H9 (cell line): Measurements from ENCODE around the gene GPHA2. TPM values are rescaled to one million over a fixed set of nuclear protein-coding genes. Genes with fewer than 3 reads are reported as not detected.

ENCODE experiments used
- DNase-seq: peaks from one replicate; pipeline ENCODE4 v3.0.0-alpha.2; 2017
- H2AFZ ChIP-seq: one replicate; pipeline ENCODE4 v1.6.1; 2013; ENCODE audit warnings: mild to moderate bottlenecking, low read length, control low read depth, moderate library complexity
- H2AK5ac ChIP-seq: 2 replicates; pipeline ENCODE4 v1.6.1; 2013; ENCODE audit warnings: low read length, control low read depth, mixed read lengths; ENCODE audit not compliant: insufficient read length
- H2BK120ac ChIP-seq: one replicate; pipeline ENCODE4 v1.6.1; 2013; ENCODE audit warnings: low read depth, mild to moderate bottlenecking, low read length, control low read depth, inconsistent platforms; ENCODE audit not compliant: poor library complexity, severe bottlenecking
- H2BK12ac ChIP-seq: 2 replicates; pipeline ENCODE4 v1.6.1; 2013; ENCODE audit warnings: low read length, control low read depth, mixed read lengths, low read depth; ENCODE audit not compliant: insufficient read length
- H2BK15ac ChIP-seq: 2 replicates; pipeline ENCODE4 v1.6.1; 2013; ENCODE audit warnings: low read depth, low read length, control low read depth
- H2BK20ac ChIP-seq: one replicate; pipeline ENCODE4 v1.6.1; 2013; ENCODE audit warnings: low read depth, mild to moderate bottlenecking, low read length, control low read depth, inconsistent platforms; ENCODE audit not compliant: poor library complexity, severe bottlenecking
- H2BK5ac ChIP-seq: 2 replicates; pipeline ENCODE4 v1.6.1; 2013; ENCODE audit warnings: low read length, control low read depth, mixed read lengths; ENCODE audit not compliant: insufficient read length
- H3K14ac ChIP-seq: 2 replicates; pipeline ENCODE4 v1.6.1; 2013; ENCODE audit warnings: low read length, control low read depth; ENCODE audit not compliant: insufficient read depth
- H3K18ac ChIP-seq: 2 replicates; pipeline ENCODE4 v1.6.1; 2013; ENCODE audit warnings: low read depth, mild to moderate bottlenecking, mixed read lengths, low read length, control low read depth; ENCODE audit not compliant: insufficient read length
- H3K23ac ChIP-seq: 2 replicates; pipeline ENCODE4 v1.6.1; 2013; ENCODE audit warnings: low read length, control low read depth, mixed read lengths, low read depth; ENCODE audit not compliant: insufficient read length
- H3K23me2 ChIP-seq: 2 replicates; pipeline ENCODE4 v1.6.1; 2013; ENCODE audit warnings: low read depth, mild to moderate bottlenecking, mixed read lengths, low read length, control low read depth; ENCODE audit not compliant: insufficient read length, poor library complexity, severe bottlenecking
- H3K27ac ChIP-seq: 2 replicates; pipeline ENCODE4 v1.5.1; 2013; ENCODE audit warnings: low read length, control low read depth, mixed read lengths, low read depth; ENCODE audit not compliant: insufficient read length
- H3K27me3 ChIP-seq: 2 replicates; pipeline ENCODE4 v1.6.1; 2013; ENCODE audit warnings: low read length, control low read depth, inconsistent platforms; ENCODE audit not compliant: insufficient read depth
- H3K4ac ChIP-seq: 2 replicates; pipeline ENCODE4 v1.6.1; 2013; ENCODE audit warnings: low read depth, mild to moderate bottlenecking, control low read depth, inconsistent platforms, low read length, moderate library complexity
- H3K4me1 ChIP-seq: 2 replicates; pipeline ENCODE4 v1.6.1; 2013; ENCODE audit warnings: low read length, control low read depth, inconsistent platforms; ENCODE audit not compliant: insufficient read depth
- H3K4me2 ChIP-seq: 2 replicates; pipeline ENCODE4 v1.6.1; 2013; ENCODE audit warnings: low read length, control low read depth, mixed read lengths; ENCODE audit not compliant: insufficient read length, insufficient read depth
- H3K56ac ChIP-seq: 2 replicates; pipeline ENCODE4 v1.6.1; 2013; ENCODE audit warnings: low read depth, mild to moderate bottlenecking, mixed read lengths, low read length, control low read depth; ENCODE audit not compliant: insufficient read length
- H3K79me1 ChIP-seq: 2 replicates; pipeline ENCODE4 v1.6.1; 2013; ENCODE audit warnings: low read depth, mild to moderate bottlenecking, moderate library complexity, low read length, control low read depth, inconsistent platforms; ENCODE audit not compliant: insufficient read depth, poor library complexity, severe bottlenecking
- H3K79me2 ChIP-seq: 2 replicates; pipeline ENCODE4 v1.6.1; 2013; ENCODE audit warnings: low read length, control low read depth, inconsistent platforms; ENCODE audit not compliant: insufficient read depth
- H3K9ac ChIP-seq: 2 replicates; pipeline ENCODE4 v1.6.1; 2013; ENCODE audit warnings: low read length, control low read depth, mixed read lengths; ENCODE audit not compliant: insufficient read length; ENCODE audit errors: extremely low read depth
- H3K9me3 ChIP-seq: one replicate; pipeline ENCODE4 v1.6.1; 2013; ENCODE audit warnings: low read depth, low read length, inconsistent platforms; ENCODE audit not compliant: control insufficient read depth
- H3T11ph ChIP-seq: one replicate; pipeline ENCODE4 v1.6.1; 2013; ENCODE audit warnings: mild to moderate bottlenecking, low read length, control low read depth, inconsistent platforms
- H4K20me1 ChIP-seq: one replicate; pipeline ENCODE4 v1.6.1; 2013; ENCODE audit not compliant: control insufficient read depth, insufficient read length, insufficient read depth
- H4K5ac ChIP-seq: 2 replicates; pipeline ENCODE4 v1.6.1; 2013; ENCODE audit warnings: low read depth, mild to moderate bottlenecking, mixed read lengths, low read length, control low read depth; ENCODE audit not compliant: insufficient read length
- H4K8ac ChIP-seq: replicated peaks from 2 replicates; pipeline ENCODE4 v1.6.1; 2013; ENCODE audit warnings: low read length, control low read depth, mixed read lengths, low read depth; ENCODE audit not compliant: insufficient read length
- H4K91ac ChIP-seq: 2 replicates; pipeline ENCODE4 v1.6.1; 2013; ENCODE audit warnings: low read depth, mild to moderate bottlenecking, moderate library complexity, mixed read lengths, low read length, control low read depth; ENCODE audit not compliant: insufficient read length
- H3K27ac Mint-ChIP-seq, 3 experiments: 2 replicates in 2 of 3; 3 replicates in 1 of 3; pipeline ENCODE4 v1.8.0; 2020 to 2021; ENCODE audit warnings: mixed read lengths in 3 of 3, mild to moderate bottlenecking in 1 of 3, moderate library complexity in 1 of 3
- H3K27me3 Mint-ChIP-seq: 2 replicates; pipeline ENCODE4 v1.8.0; 2021; ENCODE audit warnings: low read depth, mild to moderate bottlenecking, moderate library complexity, mixed read lengths
- H3K36me3 Mint-ChIP-seq, 3 experiments: 2 replicates in 2 of 3; 3 replicates in 1 of 3; pipeline ENCODE4 v1.8.0; 2020 to 2021; ENCODE audit warnings: low read depth in 3 of 3, mixed read lengths in 3 of 3; ENCODE audit not compliant: insufficient read depth in 1 of 3
- H3K4me1 Mint-ChIP-seq, 2 experiments: 2 replicates each; pipeline ENCODE4 v1.8.0; 2020; ENCODE audit warnings: mixed read lengths in 2 of 2
- H3K4me3 Mint-ChIP-seq, 2 experiments: 2 replicates in 1 of 2; 3 replicates in 1 of 2; pipeline ENCODE4 v1.8.0; 2020 to 2021; ENCODE audit warnings: mild to moderate bottlenecking in 2 of 2, mixed read lengths in 2 of 2, moderate library complexity in 1 of 2
- H3K9me3 Mint-ChIP-seq, 2 experiments: 2 replicates in 1 of 2; 3 replicates in 1 of 2; pipeline ENCODE4 v1.8.0; 2020; ENCODE audit warnings: mild to moderate bottlenecking in 2 of 2, mixed read lengths in 2 of 2, moderate library complexity in 1 of 2
- WGBS: extraction: QIAGEN DNeasy Blood & Tissue Kit; methylation state at CpG from one replicate; pipeline ENCODE4 v1.1.7; 2013; ENCODE audit warnings: missing lambda C conversion rate, low lambda C conversion rate, mixed read lengths; ENCODE audit not compliant: insufficient read length; ENCODE audit errors: extremely low coverage; 5-methylcytosine and 5-hydroxymethylcytosine counted together
- microRNA-seq: library from miRNA; unstranded; fragments of <30 nt; microRNA quantifications from one replicate; pipeline ENCODE4, GENCODE V29; 2020; ENCODE audit warnings: borderline microRNAs expressed
- total RNA-seq: library from RNA; stranded (reverse); gene quantifications from 2 replicates; pipeline ENCODE4 v1.2.1, GENCODE V29; 2021
- TF ChIP-seq, protein P1 (sequence below): fragments of 200-600 bp; sonication (generic); conservative IDR thresholded peaks from 3 replicates; pipeline ENCODE4 v1.8.0; 2021; ENCODE audit warnings: antibody characterized with exemption, mild to moderate bottlenecking

GPHA2 gene
- total RNA-seq, 1 experiment from 2014 or later: 2.1 TPM

- H2BK20ac ChIP-seq: no peak overlapping the region
- H3K27ac ChIP-seq: no peak overlapping the region
- no peak overlapping the region for H2BK5ac ChIP-seq
- H3K4ac ChIP-seq: no peak overlapping the region
- H3K9me3 Mint-ChIP-seq: no peaks in the 10 kb centered on the region
- H4K20me1 ChIP-seq: no peaks in the 10 kb centered on the region
- H3K79me2 ChIP-seq: no peaks in the 10 kb centered on the region
- H3K18ac ChIP-seq: no peak overlapping the region
- H3K9ac ChIP-seq: no peak overlapping the region
- H2AK5ac ChIP-seq: no peak overlapping the region
- TF ChIP-seq, protein P1, sequence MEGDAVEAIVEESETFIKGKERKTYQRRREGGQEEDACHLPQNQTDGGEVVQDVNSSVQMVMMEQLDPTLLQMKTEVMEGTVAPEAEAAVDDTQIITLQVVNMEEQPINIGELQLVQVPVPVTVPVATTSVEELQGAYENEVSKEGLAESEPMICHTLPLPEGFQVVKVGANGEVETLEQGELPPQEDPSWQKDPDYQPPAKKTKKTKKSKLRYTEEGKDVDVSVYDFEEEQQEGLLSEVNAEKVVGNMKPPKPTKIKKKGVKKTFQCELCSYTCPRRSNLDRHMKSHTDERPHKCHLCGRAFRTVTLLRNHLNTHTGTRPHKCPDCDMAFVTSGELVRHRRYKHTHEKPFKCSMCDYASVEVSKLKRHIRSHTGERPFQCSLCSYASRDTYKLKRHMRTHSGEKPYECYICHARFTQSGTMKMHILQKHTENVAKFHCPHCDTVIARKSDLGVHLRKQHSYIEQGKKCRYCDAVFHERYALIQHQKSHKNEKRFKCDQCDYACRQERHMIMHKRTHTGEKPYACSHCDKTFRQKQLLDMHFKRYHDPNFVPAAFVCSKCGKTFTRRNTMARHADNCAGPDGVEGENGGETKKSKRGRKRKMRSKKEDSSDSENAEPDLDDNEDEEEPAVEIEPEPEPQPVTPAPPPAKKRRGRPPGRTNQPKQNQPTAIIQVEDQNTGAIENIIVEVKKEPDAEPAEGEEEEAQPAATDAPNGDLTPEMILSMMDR: no peak
- no peak overlapping the region for H2BK12ac ChIP-seq
- no peaks in the 10 kb centered on the region; the same call in 1 of the 2 replicates for H3K4me1 ChIP-seq
- no peak overlapping the region for H4K8ac ChIP-seq
- no peak overlapping the region for H3K27ac Mint-ChIP-seq
- no peaks in the 10 kb centered on the region for H3K36me3 Mint-ChIP-seq
- H3K9me3 ChIP-seq: no peaks in the 10 kb centered on the region
- peaks cover 12 to 23% of the 10 kb centered on the region in 2 experiments for H3K4me1 Mint-ChIP-seq
- H3K23ac ChIP-seq: no peak overlapping the region
- no peaks in the 10 kb centered on the region for H3K27me3 ChIP-seq
- no peak overlapping the region for H2BK15ac ChIP-seq
- peaks cover 4% of the 10 kb centered on the region for H3K23me2 ChIP-seq
- H3K4me2 ChIP-seq: no peak overlapping the region
- no peak overlapping the region for H3K14ac ChIP-seq
- H2AFZ ChIP-seq: no peak overlapping the region
- H3K27me3 Mint-ChIP-seq: peaks cover 4% of the 10 kb centered on the region; the same call in 1 of the 2 replicates
- H3K56ac ChIP-seq: no peak overlapping the region
- H3T11ph ChIP-seq: no peak overlapping the region
- H4K5ac ChIP-seq: no peak overlapping the region
- no peak for DNase-seq
- no CpG with 5 or more reads among the region's 15 CpGs for WGBS
- H2BK120ac ChIP-seq: no peak overlapping the region
- no peaks in the 10 kb centered on the region for H3K79me1 ChIP-seq
- no peak overlapping the region for H4K91ac ChIP-seq
- no peak overlapping the region for H3K4me3 Mint-ChIP-seq
Measured at GRCh38 chr11:64885367-64886286, 50.1 kb downstream of the GPHA2 start.

Small RNAs within 50 kb of the gene (microRNA-seq; reads per million reads assigned to microRNA genes)
- gene MIR6749: not detected
- gene MIR6750: not detected

Other genes starting within 250 kb of the GPHA2 start
- 3.9 and 4.8 TPM in 2 replicates for gene NRXN2, start 212.7 kb downstream of the GPHA2 start, total RNA-seq
- gene RASGRP2, start 191.8 kb downstream of the GPHA2 start, total RNA-seq: 24.0 and 26.9 TPM in 2 replicates
- 3.6 TPM in 2 replicates for gene PYGM, start 175.9 kb downstream of the GPHA2 start, total RNA-seq
- 514 and 528 TPM in 2 replicates for gene SF1, start 157.4 kb downstream of the GPHA2 start, total RNA-seq
- 21.6 and 24.7 TPM in 2 replicates for gene MAP4K2, start 132.7 kb downstream of the GPHA2 start, total RNA-seq
- 49.9 and 50.0 TPM in 2 replicates for gene MEN1, start 125.3 kb downstream of the GPHA2 start, total RNA-seq
- 24.2 and 24.9 TPM in 2 replicates for gene CDC42BPG, start 91.2 kb downstream of the GPHA2 start, total RNA-seq
- gene EHD1, start 57.3 kb downstream of the GPHA2 start, total RNA-seq: 29.1 and 31.0 TPM in 2 replicates
- 21.3 and 22.1 TPM in 2 replicates for gene ATG2A, start 18.7 kb downstream of the GPHA2 start, total RNA-seq
- 5.0 and 6.3 TPM in 2 replicates for gene PPP2R5B, start 11.2 kb downstream of the GPHA2 start, total RNA-seq
- not detected in 2 replicates for gene MAJIN, start 36.2 kb upstream of the GPHA2 start, total RNA-seq
- gene BATF2, start 61.1 kb upstream of the GPHA2 start, total RNA-seq: 0.72 and 1.0 TPM in 2 replicates
- 200 and 203 TPM in 2 replicates for gene ARL2, start 78.3 kb upstream of the GPHA2 start, total RNA-seq
- 24.3 and 25.7 TPM in 2 replicates for gene SNX15, start 91.5 kb upstream of the GPHA2 start, total RNA-seq
- 20.7 and 21.9 TPM in 2 replicates for gene SAC3D1, start 105.3 kb upstream of the GPHA2 start, total RNA-seq
- gene NAALADL1, start 122.7 kb upstream of the GPHA2 start, total RNA-seq: 1.0 and 1.2 TPM in 2 replicates
- gene CDCA5, start 148.1 kb upstream of the GPHA2 start, total RNA-seq: 93.9 and 94.8 TPM in 2 replicates
- gene ZFPL1, start 148.3 kb upstream of the GPHA2 start, total RNA-seq: 24.2 and 26.7 TPM in 2 replicates
- gene VPS51, start 160.3 kb upstream of the GPHA2 start, total RNA-seq: 94.7 and 98.5 TPM in 2 replicates
- 74.8 and 76.1 TPM in 2 replicates for gene TM7SF2, start 176.0 kb upstream of the GPHA2 start, total RNA-seq
- 18.3 and 19.0 TPM in 2 replicates for gene ZNHIT2, start 181.8 kb upstream of the GPHA2 start, total RNA-seq
- gene FAU, start 186.2 kb upstream of the GPHA2 start, total RNA-seq: 898 and 954 TPM in 2 replicates
- gene MRPL49, start 186.4 kb upstream of the GPHA2 start, total RNA-seq: 66.7 and 73.4 TPM in 2 replicates
- gene SYVN1, start 198.6 kb upstream of the GPHA2 start, total RNA-seq: 31.3 and 31.6 TPM in 2 replicates
- 0.44 and 0.61 TPM in 2 replicates for gene SPDYC, start 234.3 kb upstream of the GPHA2 start, total RNA-seq
- gene CAPN1, start 246.0 kb upstream of the GPHA2 start, total RNA-seq: 175 and 178 TPM in 2 replicates